Fibroblast of skin of right biceps (primary cell): Measurements from ENCODE around the gene ZNF74.
"Not testable (repeated sequence)": the region's sequence is repeated elsewhere in the genome, so short reads cannot be mapped to it uniquely, and the experiment has no call there.

Source experiments
- DNase-seq: peaks from one replicate; pipeline ENCODE4 v3.0.0-alpha.2; 2013

ZNF74 gene

DNA sequence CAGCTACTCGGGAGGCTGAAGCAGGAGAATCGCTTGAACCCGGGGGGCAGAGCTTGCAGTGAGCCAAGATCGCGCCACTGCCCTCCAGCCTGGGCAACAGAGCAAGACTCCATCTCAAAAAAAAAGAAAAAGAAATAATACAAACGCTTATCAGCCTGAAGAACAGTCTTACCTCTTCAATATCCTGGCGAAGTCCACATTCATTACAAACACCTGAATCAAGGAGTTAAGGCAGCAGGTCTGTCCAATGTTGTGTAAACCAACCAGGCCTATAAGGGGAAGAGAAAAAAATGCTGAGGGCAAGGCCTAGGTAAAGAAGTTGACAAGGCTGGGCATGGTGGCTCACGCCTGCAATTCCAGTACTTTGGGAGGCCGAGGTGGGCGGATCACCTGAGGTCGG lies 17.0 kb upstream of the ZNF74 start:
- not testable (repeated sequence) for DNase-seq

DNA sequence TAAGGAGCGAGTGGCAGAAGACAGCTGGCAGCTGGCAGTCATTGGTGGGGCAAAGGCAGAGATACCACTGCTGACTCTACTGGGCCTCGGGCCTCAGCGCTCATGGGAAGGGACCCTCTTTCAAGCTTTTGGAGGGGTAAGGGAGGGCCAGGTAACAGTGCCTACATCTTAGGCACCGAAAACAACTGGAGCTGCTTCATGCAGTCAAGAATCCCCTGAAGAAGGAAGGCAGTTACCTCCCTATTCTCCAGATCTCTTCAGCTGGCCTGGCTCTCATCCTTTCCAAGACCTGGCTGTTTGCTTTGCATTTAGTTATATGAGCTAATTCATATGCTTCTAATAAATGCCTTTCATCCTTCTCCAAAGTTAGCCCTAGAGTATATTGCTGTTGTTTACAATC lies 15.8 kb upstream of the ZNF74 start:
- no peak for DNase-seq

- not testable (repeated sequence) for DNase-seq
Observed at GRCh38 chr22:20378684-20379083, 15.3 kb upstream of the ZNF74 start.

GRCh38 chr22:20380486-20380885 lies 13.5 kb upstream of the ZNF74 start:
- DNase-seq = no peak

DNA sequence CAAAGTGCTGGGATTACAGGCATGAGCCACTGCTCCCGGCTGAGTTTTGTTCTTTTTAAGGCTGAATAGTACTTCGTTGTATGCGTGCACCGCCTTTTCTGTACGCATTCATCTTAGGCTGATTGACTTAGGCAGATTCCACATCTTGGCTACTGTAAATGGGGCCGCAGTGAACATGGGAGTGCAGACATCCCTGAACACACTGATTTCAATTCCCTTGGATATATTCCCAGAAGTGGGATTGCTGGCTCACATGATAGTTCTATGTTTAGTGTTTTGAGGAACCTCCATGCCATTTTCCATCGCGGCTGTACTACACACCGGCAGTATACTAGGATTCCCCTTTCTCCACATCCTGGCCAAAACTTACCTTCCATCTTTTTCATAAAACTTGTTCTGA lies 10.4 kb upstream of the ZNF74 start:
- no peak for DNase-seq

- no peak for DNase-seq
Observed at GRCh38 chr22:20384171-20384570, 9.8 kb upstream of the ZNF74 start.

- DNase-seq = no peak
Observed at GRCh38 chr22:20384865-20385264, 9.1 kb upstream of the ZNF74 start.

GRCh38 chr22:20386336-20386735 lies 7.6 kb upstream of the ZNF74 start:
- no peak for DNase-seq

DNA sequence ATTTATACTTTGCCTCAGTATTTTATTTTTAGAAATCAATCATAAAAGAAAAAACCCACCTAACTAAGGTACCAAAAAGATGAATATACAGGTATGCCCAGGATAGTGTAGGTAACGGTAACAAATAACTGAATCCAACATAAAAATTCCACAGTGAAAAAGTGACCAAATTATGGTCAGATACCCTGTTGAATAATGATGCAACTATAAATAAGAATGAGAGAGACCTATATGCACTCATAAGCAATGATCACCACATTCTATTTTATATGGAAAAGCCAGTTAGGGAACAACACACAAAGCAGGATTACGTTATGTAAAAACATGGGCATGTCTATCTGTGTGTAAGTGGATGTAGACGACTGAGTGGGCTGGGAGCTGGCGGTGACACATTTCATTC lies 7.0 kb upstream of the ZNF74 start:
- DNase-seq = no peak

GRCh38 chr22:20388200-20388599 lies 5.8 kb upstream of the ZNF74 start:
- DNase-seq = no peak

GRCh38 chr22:20389288-20389687 lies 4.7 kb upstream of the ZNF74 start:
- no peak for DNase-seq

- DNase-seq = no peak
Observed at GRCh38 chr22:20390394-20390907, 3.5 kb upstream of the ZNF74 start.

GRCh38 chr22:20391222-20391621 lies 2.7 kb upstream of the ZNF74 start:
- no peak for DNase-seq

GRCh38 chr22:20392365-20392881 lies 1.5 kb upstream of the ZNF74 start:
- DNase-seq = not testable (repeated sequence)

DNA sequence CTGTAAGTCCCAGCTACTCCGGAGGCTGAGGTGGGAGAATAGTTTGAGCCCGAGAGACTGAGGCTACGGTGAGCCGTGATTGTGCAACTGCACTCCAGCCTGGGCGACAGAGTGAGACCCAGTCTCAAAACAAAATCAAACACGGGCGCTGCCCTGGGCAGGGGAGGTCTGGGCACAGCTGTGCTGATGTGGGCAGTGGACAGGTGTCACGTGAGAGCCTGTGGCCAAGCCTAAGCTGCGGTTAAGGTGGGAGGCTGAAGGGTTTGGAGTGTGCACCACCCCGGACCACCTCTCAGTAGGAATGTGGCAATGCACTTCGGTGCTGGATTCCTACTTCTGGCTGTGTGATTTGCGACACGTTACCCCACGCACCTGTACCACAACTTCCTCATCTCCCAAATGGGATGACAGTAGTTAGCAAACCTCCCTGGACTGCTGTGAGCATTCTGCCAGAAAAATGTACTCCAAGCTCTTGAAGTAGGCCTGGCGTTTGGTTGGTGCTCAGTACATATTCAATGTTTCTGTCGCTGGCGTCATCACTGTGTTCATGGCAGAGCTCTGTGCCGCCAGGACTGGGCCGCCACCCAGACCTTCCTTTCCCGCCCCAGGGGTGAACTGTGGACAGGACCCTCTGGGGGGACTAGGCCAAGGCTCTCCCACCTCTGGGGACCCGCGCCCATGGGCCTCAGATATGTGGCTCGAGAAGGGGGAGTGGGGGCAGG lies 807 bp upstream of the ZNF74 start:
- no peak for DNase-seq

GRCh38 chr22:20395181-20395906 lies 1.4 kb downstream of the ZNF74 start:
- DNase-seq = no peak

DNA sequence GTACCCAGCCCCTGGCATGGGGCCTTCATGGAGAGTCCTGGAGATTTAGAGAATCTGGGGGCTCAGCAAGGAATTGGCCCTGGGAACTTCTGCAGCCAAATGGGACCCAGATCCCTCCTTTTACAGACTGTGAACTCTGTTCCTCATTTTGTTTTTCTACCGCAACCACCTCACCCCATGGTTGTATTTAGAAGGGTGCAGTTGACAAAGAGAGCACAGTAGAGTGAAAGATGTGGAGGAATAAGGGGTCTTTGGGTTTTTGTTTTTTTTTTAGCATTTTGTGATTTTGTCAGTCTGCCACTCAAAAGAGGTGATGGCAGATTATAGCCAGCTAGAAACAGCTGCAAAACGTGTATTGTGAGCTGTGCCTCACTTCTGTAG lies 1.9 kb downstream of the ZNF74 start:
- DNase-seq = no peak

- peak; percentile 85 for DNase-seq
Observed at GRCh38 chr22:20396639-20397038, 2.7 kb downstream of the ZNF74 start.

- DNase-seq = no peak
Observed at GRCh38 chr22:20397498-20397897, 3.5 kb downstream of the ZNF74 start.

- no peak for DNase-seq
Observed at GRCh38 chr22:20398420-20398819, 4.5 kb downstream of the ZNF74 start.

DNA sequence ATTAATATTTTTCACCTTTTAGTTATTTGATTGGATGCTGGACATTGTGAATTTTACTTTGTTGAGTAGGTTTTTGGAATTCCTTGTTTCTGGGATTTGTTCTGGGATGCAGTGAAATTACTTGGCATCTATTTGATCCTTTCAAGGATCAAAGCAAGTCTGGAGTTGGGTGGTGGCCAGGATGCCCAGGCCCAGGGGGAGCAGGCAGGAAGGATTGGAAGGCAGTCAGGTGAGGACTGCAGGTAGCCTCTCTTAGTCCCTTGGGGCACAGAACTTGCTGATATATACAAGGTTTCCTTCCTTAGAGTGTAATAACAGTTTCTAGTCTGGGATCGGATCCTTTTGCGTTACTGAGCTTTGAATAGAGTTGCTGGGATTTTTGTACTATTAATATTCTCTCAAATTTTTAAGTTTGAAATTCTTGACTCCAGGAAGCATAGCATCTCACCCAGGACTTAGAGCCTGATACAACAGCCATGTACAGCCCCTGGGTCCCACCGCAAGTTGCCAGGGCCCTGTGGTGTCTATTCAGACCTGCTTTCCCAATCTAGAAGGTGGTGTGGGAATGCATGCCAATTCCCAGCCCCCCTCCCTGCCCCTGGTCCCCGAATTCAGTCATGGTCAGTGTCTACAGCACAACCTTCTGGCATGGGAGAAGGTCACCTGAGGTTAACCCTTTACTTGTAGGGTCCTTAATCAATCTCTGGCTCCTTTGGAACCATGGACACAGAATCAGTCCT lies 6.1 kb downstream of the ZNF74 start:
- DNase-seq = no peak

- DNase-seq = no peak
Observed at GRCh38 chr22:20400606-20401375, 6.8 kb downstream of the ZNF74 start.
